Fibroblast of mammary gland (primary cell): ENCODE measurements around the gene AVEN.
"Not testable (repeated sequence)": the region's sequence is repeated elsewhere in the genome, so short reads cannot be mapped to it uniquely, and the experiment has no call there.

Experiments
- DNase-seq: peaks from one replicate; pipeline ENCODE4 v3.0.0-alpha.2; 2010; ENCODE audit warnings: low read depth
- H3K4me3 ChIP-seq: 2 replicates; pipeline ENCODE4 v1.5.1; 2011; ENCODE audit warnings: low read depth, mild to moderate bottlenecking, low read length, moderate library complexity; ENCODE audit not compliant: control insufficient read depth
- CTCF ChIP-seq: conservative IDR thresholded peaks from 2 replicates; pipeline ENCODE4 v1.5.1; 2011; ENCODE audit warnings: low read depth, low read length, inconsistent platforms; ENCODE audit not compliant: control insufficient read depth, insufficient read depth

Gene AVEN

GRCh38 chr15:34055868-34056595 is 17.0 kb upstream of the AVEN start:
- no peak for TF ChIP-seq CTCF
- no peak overlapping the region for H3K4me3 ChIP-seq

GRCh38 chr15:34054081-34054707 is 15.2 kb upstream of the AVEN start:
- H3K4me3 ChIP-seq = no peak overlapping the region
- no peak for TF ChIP-seq CTCF
- DNase-seq = no peak

More at GRCh38 chr15:34055868-34056595, 17.0 kb upstream of the AVEN start:
- peak; percentile 44 for DNase-seq

DNA sequence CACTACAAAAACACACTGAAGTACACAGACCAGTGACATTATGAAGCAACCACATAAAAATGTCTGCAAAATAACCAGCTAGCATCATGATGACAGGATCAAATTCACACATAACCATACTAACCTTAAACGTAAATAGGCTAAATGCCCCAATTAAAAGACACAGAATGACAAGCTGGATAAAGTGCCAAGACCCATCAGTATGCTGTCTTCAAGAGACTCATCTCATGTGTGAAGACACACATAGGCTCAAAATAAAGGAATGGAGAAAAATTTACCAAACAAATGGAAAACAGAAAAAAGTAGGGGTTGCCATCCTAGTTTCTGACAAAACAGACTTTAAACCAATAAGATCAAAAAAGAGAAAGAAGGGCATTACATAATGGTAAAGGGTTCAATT is 11.4 kb upstream of the AVEN start:
- not testable (repeated sequence) for H3K4me3 ChIP-seq, DNase-seq

GRCh38 chr15:34049112-34049511 is 10.1 kb upstream of the AVEN start:
- DNase-seq = peak; percentile 66
- no peak for TF ChIP-seq CTCF
- no peak overlapping the region for H3K4me3 ChIP-seq

DNA sequence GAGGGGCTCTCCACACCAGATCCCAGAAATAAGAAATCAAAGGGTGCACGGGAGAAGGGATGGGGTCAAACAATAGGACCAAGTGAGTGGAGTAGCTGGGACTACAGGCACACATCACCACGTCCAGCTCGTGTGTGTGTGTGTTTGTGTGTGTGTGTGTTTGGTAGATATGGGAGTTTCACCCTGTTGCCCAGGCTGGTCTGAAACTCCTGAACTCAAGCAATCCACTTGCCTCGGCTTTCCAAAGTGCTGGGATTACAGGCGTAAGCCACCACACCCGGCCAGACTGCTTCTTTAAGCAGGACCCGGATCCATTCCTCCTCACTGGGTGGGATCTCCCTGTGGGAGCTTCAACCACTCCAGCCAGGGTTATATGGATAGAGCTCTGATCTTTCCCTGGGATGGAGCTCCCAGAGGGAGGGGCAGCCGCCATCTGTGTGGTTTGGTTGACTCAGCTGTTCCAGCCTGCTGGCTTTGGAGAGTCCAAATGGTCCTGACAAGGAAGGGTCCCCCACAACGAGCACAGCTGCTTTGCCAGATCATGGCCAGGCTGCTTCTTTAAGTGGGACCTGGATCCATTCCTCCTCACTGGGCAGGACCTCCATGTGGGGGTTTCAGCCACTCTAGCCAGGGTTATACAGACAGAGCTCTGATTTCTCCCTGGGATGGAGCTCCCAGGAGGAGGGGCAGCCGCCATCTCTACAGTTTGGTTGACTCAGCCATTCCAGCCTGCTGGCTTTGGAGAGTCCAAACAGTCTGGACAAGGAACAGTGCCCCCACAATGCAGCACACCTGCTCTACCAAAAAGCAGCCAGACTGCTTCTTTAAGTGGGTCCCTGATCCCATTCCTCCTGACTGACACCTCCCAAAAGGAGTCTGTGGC is 9.1 kb upstream of the AVEN start:
- DNase-seq = peak; percentile 41
- no peak for TF ChIP-seq CTCF

DNA sequence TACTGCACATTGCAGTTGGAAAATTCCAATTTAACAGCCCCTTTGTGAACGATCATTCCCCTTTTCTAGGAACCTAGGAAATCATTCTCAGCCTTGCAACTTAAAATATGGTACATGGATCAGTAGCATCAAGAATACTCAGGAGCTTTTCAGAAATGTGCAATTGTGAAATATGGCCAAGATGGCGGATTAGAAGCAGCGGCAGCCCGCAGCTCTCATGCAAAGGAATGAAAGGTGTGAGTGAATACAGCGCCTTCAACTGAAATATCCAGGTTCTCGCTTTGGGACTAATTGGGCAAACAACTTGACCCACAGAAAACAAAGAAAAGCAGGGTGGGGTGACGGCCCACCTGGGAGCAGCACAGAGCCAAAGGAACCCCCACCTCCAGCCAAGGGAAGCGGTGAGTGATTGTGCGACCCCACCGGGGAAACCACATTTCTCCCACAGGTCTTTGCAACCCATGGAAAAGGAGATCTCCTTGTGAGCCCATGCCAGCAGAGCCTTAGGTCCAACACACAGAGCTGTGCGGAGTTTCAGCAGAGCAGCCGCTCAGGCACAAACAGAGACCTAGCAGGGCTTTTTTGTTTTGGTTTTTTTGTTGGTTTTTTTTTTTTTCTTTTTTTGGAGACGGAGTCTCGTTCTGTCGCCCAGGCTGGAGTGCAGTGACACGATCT is 7.6 kb upstream of the AVEN start:
- no peak for DNase-seq
- no peak overlapping the region for H3K4me3 ChIP-seq
- no peak for TF ChIP-seq CTCF

More for the DNA sequence above, 9.1 kb upstream of the AVEN start:
- no peak overlapping the region for H3K4me3 ChIP-seq

GRCh38 chr15:34043813-34044212 is 4.8 kb upstream of the AVEN start:
- TF ChIP-seq CTCF = no peak
- DNase-seq = no peak
- no peak overlapping the region for H3K4me3 ChIP-seq
